Testis (tissue), 3 donors: ENCODE data around the gene KCNK7. TPM values are rescaled to one million over a fixed set of nuclear protein-coding genes. Genes with fewer than 3 reads are reported as not detected.
A peak's percentile ranks its signal among the peaks of the same experiment; 100 is the strongest.

Experiments
- DNase-seq: peaks from one replicate; pipeline ENCODE4 v3.0.0-alpha.2; 2019
- H3K27ac ChIP-seq, 2 donors: fragments of 200-600 bp; sonication (generic); one replicate each; pipeline ENCODE4 v1.5.1; 2019
- H3K27me3 ChIP-seq: fragments of 200-600 bp; sonication (generic); one replicate; pipeline ENCODE4 v1.5.1; 2019
- H3K36me3 ChIP-seq: fragments of 200-600 bp; sonication (generic); one replicate; pipeline ENCODE4 v1.5.1; 2017; ENCODE audit warnings: low read depth; ENCODE audit errors: missing control alignments
- H3K4me1 ChIP-seq: fragments of 200-600 bp; sonication (generic); one replicate; pipeline ENCODE4 v1.5.1; 2019
- H3K4me3 ChIP-seq, 2 donors: fragments of 200-600 bp; sonication (generic); one replicate each; pipeline ENCODE4 v1.5.1; 2017 to 2019
- H3K9me3 ChIP-seq: fragments of 200-600 bp; sonication (generic); one replicate; pipeline ENCODE4 v1.5.1; 2017
- CTCF ChIP-seq, 3 experiments: fragments of 450-650 bp in 2 of 3; fragments of 200-600 bp in 1 of 3; sonication (generic) in 1 of 3; IDR thresholded peaks; one replicate each; pipeline ENCODE4 v1.5.1; 2016 to 2019; ENCODE audit warnings: antibody characterized with exemption in 3 of 3, mild to moderate bottlenecking in 2 of 3, moderate library complexity in 1 of 3
- POLR2A ChIP-seq: fragments of 450-650 bp; IDR thresholded peaks from one replicate; pipeline ENCODE4 v1.6.1; 2017; ENCODE audit warnings: antibody characterized with exemption, mild to moderate bottlenecking, moderate library complexity
- WGBS, 2 donors: methylation state at CpG; one replicate each; pipeline ENCODE4 v1.1.5; 2018; 5-methylcytosine and 5-hydroxymethylcytosine counted together
- intact Hi-C: fragments of 100-400 bp; cut with DNase I; formaldehyde crosslinking; loops from one replicate; pipeline ENCODE4 v1.15.1; 2023; ENCODE audit warnings: low total_unique reads
- polyA plus RNA-seq: library from polyadenylated mRNA; stranded (reverse); fragments of 350-450 nt; fragmentation: Illumina TruSeq; extraction: RNeasy Lipid Tissue Mini Kit (QIAGEN cat#74804); gene quantifications from one replicate; pipeline ENCODE4 v1.2.3, GENCODE V29; 2014; ENCODE audit warnings: low read depth, low replicate concordance; ENCODE audit not compliant: insufficient read depth
- total RNA-seq, 2 donors: library from RNA; depleted of rRNA; stranded (reverse); fragments of >200 nt; gene quantifications; one replicate each; pipeline ENCODE4 v1.2.3, GENCODE V29; 2016

The KCNK7 gene
- total and polyA plus RNA-seq, 3 donors from 2014 or later, result 0.26 to 2.5 (median 0.99) TPM

GRCh38 chr11:65572356-65573051 lies 23.1 kb downstream of the KCNK7 start, which contains the start of gene FAM89B:
Gene FAM89B (plus strand): TSS chr11:65572538. CDS start chr11:65572670, 132 bp downstream.
- TF ChIP-seq CTCF (IDR thresholded peaks at IDR 0.05) (no peak), POLR2A (no peak)
- Histone ChIP-seq H3K27ac (peak within 1 kb of the TSS; percentile 65 to 87), H3K36me3 (no peaks in the 10 kb centered on the region), H3K27me3 (no peaks in the 10 kb centered on the region), H3K4me3 (peak within 1 kb of the TSS; percentile 68 to 69), H3K4me1 (peaks cover 57% of the 10 kb centered on the region), H3K9me3 (no peaks in the 10 kb centered on the region)
- intact Hi-C loops, result no loop called here
- WGBS, 2 donors, result 0 to 2% methylated on average over 28 to 79 of the region's 86 CpGs
- peak; percentile 95 for DNase-seq

GRCh38 chr11:65571940-65572339 lies 23.7 kb downstream of the KCNK7 start:
- TF ChIP-seq CTCF (IDR thresholded peaks at IDR 0.05), result no peak
- no peak for TF ChIP-seq POLR2A
- peak overlapping the region; percentile 65 to 87 for H3K27ac ChIP-seq
- peak overlapping the region in 1 of 2 donors; percentile 69 for H3K4me3 ChIP-seq
- H3K4me1 ChIP-seq, result peaks cover 51% of the 10 kb centered on the region
- H3K27me3 ChIP-seq, result no peaks in the 10 kb centered on the region
- 7 to 22% methylated on average over 4 to 11 of the region's 11 CpGs for WGBS, 2 donors
- intact Hi-C loops, result no loop called here
- no peaks in the 10 kb centered on the region for H3K36me3 ChIP-seq
- no peaks in the 10 kb centered on the region for H3K9me3 ChIP-seq
- DNase-seq, result no peak

GRCh38 chr11:65571420-65571819 lies 24.2 kb downstream of the KCNK7 start:
- TF ChIP-seq POLR2A (no peak), CTCF (IDR thresholded peaks at IDR 0.05) (no peak)
- peak overlapping the region in 1 of 2 donors; percentile 87 for H3K27ac ChIP-seq
- WGBS, 2 donors, result 48 to 56% methylated on average over 4 to 9 of the region's 9 CpGs

GRCh38 chr11:65569973-65570918 lies 25.4 kb downstream of the KCNK7 start, which contains the start of gene ZNRD2:
Gene ZNRD2 (plus strand): TSS chr11:65570477. CDS start chr11:65570492, 15 bp downstream.
- Histone ChIP-seq H3K4me3 (peak within 1 kb of the TSS; percentile 75 to 93), H3K9me3 (no peaks in the 10 kb centered on the region), H3K4me1 (peaks cover 41% of the 10 kb centered on the region), H3K36me3 (no peaks in the 10 kb centered on the region), H3K27me3 (no peaks in the 10 kb centered on the region), H3K27ac (peak within 1 kb of the TSS; percentile 88 to 89)
- 0% methylated on average over 6 to 79 of the region's 89 CpGs for WGBS, 2 donors
- peak; percentile 29 to 57 (median 40) for TF ChIP-seq CTCF (IDR thresholded peaks at IDR 0.05)
- TF ChIP-seq POLR2A, result no peak
- peak; percentile 99 for DNase-seq
- intact Hi-C loops, result no loop called here

More at GRCh38 chr11:65571420-65571819, 24.2 kb downstream of the KCNK7 start:
- no peaks in the 10 kb centered on the region for H3K27me3 ChIP-seq
- H3K4me3 ChIP-seq, result no peak overlapping the region
- no peak for DNase-seq
- no peaks in the 10 kb centered on the region for H3K36me3 ChIP-seq
- no peaks in the 10 kb centered on the region for H3K9me3 ChIP-seq
- peaks cover 46% of the 10 kb centered on the region for H3K4me1 ChIP-seq
- intact Hi-C loops, result no loop called here
